OCI-M2 (cell line): ENCODE data around the gene RAB7A.

ENCODE experiments used
- DNase-seq: peaks from one replicate; lab custom pipeline; 2025; ENCODE audit not compliant: unreplicated experiment; lab: John Stamatoyannopoulos, UW

The RAB7A gene

GRCh38 chr3:128726023-128727016 is at the start of gene RAB7A:
Gene RAB7A, plus strand, starts transcription at chr3:128726183. Its CDS starts 69,185 bp downstream, at chr3:128795368.
- DNase-seq = no peak

DNA sequence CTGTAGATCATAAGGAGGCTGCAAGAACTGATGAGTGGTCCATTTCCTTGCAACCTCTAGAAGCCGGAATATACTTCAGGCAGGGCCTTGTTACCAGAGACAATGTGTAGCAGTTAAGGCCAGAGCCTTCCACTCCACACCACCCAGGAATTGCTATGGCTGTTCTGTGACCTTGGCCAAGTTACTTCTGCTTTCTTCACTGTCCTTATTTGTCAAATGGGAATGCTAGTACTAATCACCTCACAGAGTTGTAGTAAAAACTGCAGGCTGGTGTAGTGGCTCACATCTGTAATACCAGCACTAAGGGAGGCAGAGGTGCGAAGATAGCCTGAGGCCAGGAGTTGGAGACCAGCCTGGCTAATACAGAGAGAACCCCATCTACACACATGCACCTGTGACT is 46.6 kb upstream of the RAB7A start:
- no peak for DNase-seq

DNA sequence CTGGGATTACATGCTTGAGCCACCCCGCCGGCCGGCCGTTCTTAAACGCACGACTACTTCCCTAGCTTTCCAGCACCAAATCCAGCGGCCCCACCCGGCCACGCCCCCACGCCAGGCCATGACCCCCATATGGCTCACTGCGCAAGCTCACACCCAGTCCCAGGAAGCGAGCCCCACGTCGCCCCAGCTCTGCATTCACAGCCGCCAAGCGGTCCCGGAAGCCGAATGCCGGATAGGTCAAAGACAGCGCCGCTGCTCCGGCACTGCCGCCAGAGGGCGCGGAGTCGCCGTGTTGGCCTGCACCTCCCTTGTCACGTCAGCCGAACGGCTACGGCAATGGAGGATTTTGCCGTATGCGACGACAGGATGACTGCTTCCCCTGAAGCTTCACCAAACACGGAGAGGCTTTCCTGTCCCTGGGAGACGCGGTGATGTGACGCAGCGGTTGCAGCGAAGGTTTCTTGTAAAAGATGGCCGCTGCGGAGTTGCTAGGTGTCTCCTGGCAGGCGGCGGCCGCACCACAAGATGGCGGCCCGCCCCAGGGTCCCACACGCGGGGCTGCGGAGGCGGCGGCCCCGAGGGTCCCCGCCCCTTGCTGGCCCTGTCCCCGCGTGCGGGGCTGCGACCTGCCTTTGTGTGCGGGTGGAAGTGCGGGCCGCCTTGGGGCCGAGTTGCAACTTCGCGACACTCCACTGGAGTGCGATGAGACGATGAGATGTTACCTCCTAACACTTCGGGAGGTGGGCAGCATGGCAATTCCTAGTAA is 45.2 kb upstream of the RAB7A start:
- peak; percentile 73 for DNase-seq

DNA sequence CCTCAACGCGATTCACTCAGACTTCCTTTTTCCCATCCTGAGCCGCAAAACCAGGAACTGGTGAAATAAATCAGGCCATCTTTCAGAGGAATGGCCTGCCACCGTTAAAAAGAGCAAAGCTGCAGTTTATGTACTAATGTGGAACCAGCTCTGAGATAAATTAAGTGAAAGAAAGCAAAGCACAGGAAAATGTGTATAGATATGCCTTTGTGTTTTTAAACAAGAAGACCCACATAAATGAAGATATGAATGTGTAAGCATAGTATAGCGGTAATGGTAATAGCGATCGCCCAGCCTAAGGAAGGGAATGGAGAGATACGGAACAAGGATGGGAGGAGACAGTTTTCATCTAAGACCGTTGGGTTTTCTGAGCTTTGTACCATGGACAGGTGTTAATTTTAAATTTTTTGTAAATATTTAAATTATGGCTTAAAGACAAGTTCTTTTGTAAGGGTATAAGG is 44.6 kb upstream of the RAB7A start:
- DNase-seq = no peak

DNA sequence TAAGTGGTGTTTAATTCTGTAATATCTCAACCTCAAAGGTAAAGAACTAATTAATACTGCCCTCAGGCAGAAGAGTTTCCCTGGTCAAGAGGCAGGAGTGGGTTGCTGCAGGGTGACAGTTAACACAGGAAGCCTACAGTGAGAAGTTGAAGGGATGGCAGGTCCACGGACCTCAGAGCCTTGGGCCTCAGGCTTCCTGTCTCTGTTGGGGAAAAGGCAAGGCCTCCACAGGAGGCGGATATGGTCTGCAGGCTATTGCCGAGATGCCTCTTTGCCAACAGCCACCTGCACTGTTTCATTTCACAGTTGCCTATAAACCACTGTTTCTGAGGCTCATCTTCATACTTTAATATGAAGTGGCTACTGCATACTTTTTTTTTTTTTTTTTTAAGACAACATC is 42.0 kb upstream of the RAB7A start:
- no peak for DNase-seq

DNA sequence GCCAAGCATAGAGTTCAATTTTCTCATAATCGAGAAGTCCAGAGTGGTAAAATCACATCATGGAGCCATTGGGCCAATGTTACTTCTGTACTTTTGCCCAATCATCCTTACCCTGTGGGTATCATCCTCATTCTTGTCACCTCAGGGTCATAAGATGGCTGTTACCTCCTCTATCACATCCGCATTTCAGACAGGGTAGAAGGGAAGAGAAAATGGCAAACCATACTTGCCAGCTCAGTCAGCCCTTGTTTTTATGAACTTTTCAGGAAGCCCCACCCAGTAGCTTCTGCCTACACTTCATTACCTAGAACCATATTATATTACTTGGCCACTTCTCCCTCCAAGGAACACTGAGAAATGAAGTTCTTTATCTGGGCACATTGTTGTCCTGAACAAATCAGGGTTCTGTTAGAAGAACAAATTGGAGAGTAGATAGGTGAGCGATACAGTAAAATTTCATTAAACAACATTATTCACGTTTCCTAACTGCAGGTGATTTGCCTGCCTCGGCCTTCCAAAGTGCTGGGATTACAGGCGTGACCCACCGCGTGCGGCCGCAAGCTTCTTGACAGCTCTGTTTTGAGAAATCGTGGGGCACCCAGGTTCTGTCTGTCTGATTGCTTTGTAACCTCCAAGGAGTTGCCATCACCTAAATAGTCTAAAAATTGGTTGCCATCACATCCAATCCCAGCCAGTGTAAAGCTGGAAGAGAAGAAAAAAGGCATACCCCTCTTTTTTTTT is 40.8 kb upstream of the RAB7A start:
- DNase-seq = no peak

GRCh38 chr3:128686465-128686864 is 39.5 kb upstream of the RAB7A start:
- no peak for DNase-seq

GRCh38 chr3:128689060-128689459 is 36.9 kb upstream of the RAB7A start:
- DNase-seq = no peak

- no peak for DNase-seq
These were observed 32.3 kb upstream of the RAB7A start for GRCh38 chr3:128693696-128694095.

DNA sequence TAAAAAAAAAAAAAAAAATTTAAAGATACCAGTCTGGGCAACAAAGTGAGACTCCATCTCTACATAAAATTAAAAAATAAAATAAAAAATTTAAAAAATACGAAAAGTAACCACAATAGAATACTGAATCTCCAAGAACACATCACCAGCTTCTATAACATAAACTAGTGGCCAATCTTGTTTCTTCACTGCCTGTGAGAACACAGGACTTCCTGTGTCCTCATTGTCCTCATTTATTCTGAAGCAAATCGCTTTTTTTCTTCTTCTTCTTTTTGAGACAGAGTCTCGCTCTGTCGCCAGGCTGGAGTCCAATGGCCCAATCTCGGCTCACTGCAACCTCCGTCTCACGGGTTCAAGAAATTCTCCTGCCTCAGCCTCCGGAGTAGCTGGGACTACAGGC is 28.6 kb upstream of the RAB7A start:
- no peak for DNase-seq

- DNase-seq = no peak
These were observed 27.6 kb upstream of the RAB7A start for GRCh38 chr3:128698211-128699047.

GRCh38 chr3:128701342-128702212 is 24.4 kb upstream of the RAB7A start:
- DNase-seq = no peak

DNA sequence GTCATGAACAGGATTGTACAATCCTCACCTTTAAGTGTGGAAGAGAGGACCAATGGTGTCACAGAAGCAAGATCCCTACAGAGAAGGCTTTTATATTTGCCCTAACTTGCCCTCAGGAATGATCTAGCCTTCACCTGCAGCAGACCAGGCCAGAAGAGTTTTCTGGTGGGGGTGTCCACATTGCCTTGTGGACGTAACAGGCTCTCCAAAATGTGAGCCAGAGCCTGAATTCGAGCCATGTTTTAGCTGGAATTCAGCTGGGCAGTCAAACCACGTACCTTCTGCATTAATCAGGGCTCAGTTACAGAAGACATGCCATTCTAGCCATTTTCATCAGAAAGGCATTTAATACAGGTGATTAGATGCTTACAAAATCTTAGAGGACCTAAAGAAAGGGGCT is 23.6 kb upstream of the RAB7A start:
- DNase-seq = no peak

- no peak for DNase-seq
These were observed 22.4 kb upstream of the RAB7A start for GRCh38 chr3:128703561-128703960.

DNA sequence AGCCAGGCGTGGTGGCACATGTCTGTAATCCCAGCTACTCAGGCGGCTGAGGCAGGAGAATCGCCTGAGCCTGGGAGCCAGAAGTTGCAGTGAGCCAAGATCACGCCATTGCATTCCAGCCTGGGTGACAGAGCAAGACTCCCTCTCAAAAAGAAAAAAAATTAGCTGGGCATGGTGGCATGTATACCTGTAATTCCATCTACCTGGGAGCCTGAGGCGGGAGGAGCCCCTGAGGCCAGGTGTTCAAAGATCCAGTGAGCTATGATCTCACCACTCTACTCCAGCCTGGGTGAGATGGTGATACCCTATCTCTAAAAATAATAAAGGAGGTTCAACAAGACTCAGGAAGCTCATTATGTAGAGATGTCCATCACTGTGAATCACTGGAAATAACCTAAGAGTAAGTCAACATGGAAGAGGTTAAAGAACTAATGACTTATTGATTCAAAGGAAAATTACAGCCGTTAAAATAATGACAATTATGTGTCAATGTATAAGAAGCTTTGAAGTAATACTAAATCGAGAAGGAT is 19.8 kb upstream of the RAB7A start:
- DNase-seq = no peak

DNA sequence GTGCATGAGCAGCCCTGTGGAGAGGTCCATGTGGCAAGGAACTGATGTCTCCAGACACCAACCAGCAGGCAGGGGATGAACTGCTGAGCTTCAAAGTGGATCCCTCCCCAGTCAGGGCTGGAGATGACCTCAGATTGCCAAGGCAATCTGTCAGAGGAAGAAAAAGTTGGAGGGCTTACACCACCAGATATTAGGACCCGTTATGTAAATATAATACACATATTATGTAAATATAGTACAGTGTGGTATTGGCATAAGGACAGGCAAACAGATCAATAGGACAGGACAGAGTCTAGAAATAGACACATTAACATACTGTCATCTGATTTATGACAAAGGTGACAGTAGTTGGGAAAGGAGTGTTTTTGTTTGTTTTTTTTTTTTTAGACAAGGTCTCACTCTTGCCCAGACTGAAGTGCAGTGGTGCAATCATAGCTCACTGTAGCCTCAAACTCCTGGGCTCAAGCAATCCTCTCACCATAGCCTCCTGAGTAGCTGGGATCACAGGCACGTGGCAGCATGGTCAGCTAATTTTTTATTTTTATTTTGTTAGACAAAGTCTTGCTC is 18.0 kb upstream of the RAB7A start:
- DNase-seq = no peak

GRCh38 chr3:128709038-128709437 is 16.9 kb upstream of the RAB7A start:
- no peak for DNase-seq

GRCh38 chr3:128709506-128710210 is 16.3 kb upstream of the RAB7A start:
- no peak for DNase-seq
